Measurements from ENCODE around the gene FBXO2.

FBXO2 gene

DNA sequence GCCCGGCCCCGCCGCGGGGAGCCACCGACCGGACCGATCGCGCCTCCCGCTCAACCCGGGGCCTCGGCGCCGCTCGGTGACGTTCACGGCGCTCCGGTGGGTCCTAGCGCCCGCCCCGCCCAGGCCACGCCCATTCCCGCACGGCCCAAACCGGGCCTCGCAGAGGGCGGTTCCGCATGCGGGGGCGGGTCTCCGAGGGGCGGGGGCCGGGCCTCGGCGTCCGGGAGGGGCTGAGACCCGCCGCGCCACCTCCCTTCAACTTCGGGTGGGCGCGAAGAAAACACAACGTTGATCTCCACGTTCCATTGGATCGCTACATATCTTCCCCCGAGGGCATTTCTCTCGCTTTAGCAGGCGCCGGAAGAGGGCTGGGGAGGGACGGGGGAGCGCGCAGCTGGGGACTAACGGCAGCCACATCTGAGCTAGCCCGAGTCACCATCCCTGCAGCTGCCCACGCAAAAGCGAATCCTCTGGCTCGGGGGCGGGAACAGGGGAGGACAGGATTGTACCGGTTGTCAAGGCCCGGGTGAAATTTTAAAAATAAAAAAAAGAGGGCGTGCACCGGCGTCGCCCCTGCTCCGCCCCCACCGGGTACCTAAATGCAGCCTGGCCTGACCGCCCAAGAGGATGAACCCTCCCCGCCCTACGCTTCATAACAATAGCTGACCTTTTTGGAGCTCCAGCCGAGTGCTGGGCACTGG is 27.0 kb upstream of the FBXO2 start, which contains the start of gene MAD2L2:
TSS of gene MAD2L2 (minus strand) at position 78 of the 701 bp plus-strand sequence. CDS start 547 bp downstream, outside the sequence.
- peak; percentile 68 to 88 (median 79) for DNase-seq

DNA sequence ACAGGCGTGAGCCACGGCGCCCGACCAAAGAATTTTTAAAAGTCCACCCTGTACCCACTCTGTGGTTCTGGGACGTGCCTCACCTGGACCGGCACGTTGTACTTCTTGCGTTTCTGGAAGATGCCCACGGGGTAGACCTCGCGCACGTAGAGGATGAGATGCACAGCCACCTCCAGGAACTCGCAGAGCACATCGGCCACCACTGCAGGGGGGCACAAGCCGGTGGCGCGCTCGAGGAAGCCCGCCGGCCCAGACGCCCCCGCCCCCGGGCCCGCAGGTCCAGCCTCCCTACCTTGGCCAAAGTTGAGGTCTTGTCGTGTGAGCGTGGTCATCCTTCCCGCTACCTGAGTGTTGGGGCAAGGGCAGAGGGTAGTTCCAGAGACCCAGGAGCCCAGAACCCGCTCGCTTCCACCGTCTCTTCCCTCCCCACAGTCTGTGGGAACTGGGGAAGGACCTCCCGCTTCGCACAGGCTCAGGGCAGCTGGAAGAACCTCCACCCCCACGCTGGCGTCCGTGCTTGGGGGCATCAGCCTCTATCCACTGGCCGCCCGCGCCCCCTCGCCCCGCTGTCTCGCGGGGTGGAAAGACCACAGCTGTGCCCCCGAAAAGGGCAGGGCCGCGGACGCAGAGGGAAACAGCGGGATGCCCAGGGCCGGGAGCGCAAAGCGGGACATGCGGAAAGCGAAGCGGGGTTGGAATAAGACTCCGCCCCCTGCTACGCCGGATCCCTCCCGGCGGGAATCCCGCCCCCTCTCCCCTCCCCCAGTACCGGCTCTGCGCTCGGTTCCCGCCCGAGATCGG is 26.2 kb upstream of the FBXO2 start:
- DNase-seq: no peak

DNA sequence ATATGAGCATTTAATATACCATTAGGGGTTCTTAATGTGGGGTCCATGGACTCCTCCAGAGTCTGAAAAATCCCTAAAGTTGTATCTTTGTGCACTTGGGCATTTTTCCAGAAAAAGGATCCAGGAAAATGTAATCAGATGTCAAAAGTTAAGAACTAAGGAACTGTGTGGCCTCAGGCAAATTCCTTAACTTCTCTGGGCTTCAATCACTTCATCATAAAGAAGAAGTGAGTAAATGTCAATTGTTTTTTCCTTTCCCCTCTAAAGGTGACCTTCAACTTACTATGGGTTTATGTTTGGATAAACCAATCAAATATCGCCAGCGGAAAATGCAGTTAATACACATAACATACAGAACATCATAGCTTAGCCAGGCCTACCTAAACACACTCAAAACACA is 24.2 kb upstream of the FBXO2 start:
- DNase-seq: no peak

DNA sequence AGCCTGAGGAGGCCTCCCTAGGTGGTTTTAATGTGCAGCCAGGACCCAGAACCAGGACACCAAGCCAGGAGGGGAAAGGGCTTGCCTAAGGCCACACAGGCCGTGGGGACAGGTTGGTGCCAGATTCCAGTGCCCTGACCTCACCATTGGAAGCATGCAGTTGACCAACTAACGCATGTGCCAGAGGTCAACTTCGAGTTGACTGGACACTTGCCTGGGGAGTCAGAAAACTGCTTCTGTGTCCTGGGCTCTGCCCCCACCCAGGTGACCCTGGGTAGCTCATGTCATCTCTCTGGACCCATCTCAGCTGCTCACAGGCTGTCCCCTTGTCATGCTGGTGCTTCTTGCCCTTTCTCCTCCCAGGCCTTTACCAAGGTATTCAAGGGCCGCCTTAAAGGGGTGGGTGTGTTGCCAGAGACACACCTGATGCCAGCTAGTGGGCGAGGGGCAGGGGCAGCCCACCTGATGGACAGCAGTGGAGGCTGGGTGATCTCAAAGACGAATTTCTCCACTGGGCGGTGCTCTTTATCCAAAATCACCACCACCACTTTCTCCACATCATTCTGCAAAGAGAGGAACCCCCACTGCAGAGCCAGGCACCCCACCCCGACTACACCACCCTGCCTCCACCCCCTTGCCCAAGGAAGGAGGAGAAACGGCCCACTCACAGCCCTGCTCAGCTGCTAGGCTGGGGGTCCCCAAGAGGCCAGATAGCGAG is 22.3 kb upstream of the FBXO2 start:
- DNase-seq: no peak

DNA sequence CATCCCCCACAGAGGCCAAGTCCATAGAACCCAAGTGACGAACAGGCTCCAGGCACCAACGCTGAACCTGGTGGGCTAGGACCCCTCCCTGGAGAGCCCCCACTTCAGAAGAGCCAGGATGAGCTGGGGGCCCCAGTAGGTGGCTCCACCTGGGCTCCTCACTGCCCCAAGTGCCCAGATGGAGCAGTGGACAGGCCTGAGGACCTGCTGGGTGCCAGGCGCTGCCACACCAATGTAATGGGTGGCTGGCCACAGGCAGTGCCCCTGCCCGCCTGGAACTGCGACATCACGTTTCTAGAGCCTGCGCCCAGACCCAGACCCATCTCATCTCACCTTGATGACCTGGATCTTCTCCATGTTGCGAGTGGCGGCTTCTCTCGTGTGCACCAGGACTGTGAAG is 21.1 kb upstream of the FBXO2 start:
- DNase-seq: no peak

DNA sequence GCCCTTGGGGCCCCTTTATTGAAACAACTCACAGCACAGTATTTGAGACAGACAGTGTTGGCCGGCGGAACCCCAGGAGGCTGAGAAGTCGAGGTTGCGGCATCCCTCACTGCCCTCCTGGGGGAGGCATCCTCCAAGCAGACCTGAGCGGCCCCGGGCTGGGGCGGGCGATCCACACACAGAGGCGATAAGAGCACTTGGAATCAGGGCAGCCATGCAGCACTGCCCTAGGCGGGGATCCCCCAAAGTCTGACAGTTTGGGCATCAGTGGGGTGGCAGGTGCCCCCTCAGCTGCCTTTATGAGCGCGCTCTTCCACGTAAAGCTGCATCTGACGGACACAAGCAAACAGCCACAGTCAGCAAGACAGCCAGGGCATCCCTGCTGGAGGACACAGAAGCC is 20.3 kb upstream of the FBXO2 start:
- DNase-seq: no peak

DNA sequence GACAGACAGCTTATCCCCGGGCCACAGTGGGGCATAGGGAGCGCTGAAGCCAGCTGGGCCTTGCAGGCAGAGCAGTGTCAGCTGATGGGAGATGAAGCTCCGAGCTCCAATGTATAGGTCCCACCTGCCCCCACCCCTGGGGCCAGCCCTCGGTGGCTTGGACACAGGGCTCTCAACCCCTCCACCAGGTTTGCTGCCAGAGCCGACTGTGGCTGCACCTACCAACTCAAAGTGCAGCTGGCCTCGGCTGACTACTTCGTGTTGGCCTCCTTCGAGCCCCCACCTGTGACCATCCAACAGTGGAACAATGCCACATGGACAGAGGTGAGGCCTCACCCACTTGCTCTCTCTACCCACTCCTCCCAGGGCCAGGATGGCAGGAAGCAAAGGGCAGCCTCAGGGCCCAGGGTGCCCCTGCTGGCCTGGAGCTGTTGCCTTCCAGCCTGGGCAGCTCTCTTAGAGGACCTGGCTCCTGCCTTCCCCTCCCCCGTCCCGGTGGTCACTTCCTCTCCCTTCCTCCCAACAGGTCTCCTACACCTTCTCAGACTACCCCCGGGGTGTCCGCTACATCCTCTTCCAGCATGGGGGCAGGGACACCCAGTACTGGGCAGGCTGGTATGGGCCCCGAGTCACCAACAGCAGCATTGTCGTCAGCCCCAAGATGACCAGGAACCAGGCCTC is 19.0 kb upstream of the FBXO2 start:
- no peak for DNase-seq

DNA sequence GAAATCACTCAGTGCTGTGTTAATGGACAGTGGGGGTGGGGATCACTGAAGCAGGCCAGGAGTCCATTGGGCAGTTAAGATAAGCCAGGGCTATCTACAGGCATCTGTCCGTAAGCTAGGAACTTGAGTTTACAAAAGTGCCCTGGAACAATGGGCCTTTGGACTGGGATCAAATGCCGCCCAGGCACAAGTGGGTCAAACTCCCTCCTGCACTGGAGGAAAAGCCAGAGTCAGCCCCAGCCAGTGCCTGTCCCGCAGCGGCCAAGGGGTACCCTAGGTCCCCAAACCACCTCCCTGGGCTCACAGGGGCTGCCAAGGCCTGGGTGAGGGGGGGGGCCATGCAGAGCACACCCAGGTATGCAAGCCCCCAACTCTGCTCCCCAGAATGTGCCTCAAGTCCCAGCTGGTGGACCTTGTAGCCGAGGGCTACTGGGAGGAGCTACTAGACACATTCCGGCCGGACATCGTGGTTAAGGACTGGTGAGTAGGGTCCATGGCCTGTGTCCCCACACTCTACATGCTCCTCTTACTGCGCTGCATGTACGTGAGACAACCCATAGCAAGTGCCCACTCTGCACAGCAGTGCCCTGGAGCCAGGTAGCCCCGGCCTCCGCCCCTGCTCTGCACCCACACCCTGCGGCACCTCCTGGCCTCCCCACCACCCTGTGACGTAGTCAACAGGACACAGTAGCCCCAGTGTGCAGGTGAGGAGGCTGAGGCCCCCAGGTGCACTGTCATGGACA is 17.5 kb upstream of the FBXO2 start:
- no peak for DNase-seq

DNA sequence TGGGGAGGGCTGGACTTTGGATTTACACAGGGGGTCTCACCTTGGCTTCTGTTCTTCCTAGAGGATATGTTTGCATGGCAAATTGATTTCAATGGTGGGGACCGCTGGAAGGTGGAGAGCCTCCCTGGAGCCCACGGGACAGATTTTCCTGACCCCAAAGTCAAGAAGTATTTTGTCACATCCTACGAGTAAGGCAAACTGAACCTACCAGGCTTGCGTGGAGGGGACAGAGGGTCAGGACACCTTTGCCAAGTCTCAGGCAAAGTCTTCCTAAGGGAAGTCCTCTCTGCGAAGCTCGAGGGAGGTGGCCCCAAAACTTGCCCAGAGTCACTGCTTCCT is 16.9 kb upstream of the FBXO2 start:
- no peak for DNase-seq

DNA sequence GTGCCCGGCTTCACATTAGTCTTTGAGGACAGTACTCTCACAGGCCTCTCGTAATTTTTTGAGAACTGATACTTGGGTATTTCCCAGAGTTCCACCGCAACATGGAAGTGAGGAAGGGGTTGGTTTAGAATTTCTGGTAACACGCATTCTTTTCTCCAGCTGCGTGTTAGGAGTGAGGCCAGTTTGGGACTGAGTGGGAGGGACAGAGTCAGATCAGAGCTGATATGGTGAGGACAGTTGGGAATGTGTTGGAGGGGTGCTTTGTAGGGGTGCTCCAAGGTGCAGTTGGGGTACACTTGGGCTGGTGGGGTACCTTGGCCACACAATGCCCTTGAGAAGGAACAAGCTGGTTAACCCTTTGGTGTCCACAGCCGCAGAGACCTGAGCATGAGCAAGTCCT is 16.5 kb upstream of the FBXO2 start:
- no peak for DNase-seq

DNA sequence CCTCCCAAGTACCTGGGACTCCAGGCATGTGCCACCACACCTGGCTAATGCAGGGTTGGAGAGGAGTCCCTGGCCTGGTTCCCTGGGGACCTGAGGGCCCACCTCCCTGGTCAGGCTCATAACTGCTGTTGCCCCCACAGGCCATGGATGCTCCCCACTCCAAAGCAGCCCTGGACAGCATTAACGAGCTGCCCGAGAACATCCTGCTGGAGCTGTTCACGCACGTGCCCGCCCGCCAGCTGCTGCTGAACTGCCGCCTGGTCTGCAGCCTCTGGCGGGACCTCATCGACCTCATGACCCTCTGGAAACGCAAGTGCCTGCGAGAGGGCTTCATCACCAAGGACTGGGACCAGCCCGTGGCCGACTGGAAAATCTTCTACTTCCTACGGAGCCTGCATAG is 14.3 kb upstream of the FBXO2 start:
- DNase-seq: no peak

DNA sequence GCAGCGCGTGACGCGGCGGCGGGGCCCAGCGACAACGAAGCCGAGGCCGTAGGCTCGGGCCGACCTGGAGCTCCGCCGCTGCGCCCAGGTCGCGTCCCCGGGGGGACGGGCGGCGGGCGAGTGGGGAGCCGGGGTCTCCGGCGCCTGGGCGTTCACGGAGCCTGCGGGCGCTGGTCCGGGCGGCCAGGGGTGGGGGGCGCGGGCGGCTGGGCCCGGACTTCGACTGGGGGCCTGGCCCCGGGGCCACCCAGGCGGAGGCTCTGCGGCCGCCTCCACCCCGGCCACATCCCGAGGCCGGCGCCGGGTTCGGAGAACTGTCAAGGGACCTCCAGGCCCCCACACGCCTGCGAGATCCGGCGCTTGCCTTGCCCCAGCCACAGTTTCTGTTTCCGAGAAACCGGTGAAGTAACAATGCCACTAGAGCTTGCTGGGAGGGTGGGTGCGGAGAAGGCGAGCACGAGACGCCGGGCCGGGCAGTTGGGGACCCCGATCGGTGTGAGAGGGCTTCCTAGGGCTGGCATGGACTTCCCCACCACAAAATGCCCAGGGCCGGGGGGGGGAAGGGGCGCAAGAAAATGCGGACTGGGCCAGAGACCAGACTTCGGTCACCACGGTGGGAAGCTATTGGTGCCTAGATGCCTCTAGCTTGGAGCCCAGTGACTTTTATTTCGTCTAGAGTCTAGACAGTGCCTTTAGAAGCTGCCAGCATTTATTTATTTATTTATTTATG is 10.3 kb upstream of the FBXO2 start:
- DNase-seq: peak; percentile 27 to 44 (median 34)

DNA sequence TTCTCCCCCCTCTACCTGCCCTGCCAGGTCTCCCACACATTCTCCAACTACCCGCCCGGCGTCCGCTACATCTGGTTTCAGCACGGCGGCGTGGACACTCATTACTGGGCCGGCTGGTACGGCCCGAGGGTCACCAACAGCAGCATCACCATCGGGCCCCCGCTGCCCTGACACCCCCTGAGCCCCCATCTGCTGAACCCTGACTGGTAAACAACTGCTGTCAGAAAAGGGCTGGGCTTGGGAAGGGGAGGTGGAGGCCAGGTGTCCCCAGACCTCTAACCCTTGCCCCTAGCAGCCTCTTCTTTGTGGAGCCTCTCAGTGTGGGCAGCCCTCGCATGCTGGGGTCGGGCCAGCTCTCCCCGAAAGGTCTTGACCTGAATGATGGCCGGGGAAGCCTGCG is 6.9 kb upstream of the FBXO2 start:
- no peak for DNase-seq

DNA sequence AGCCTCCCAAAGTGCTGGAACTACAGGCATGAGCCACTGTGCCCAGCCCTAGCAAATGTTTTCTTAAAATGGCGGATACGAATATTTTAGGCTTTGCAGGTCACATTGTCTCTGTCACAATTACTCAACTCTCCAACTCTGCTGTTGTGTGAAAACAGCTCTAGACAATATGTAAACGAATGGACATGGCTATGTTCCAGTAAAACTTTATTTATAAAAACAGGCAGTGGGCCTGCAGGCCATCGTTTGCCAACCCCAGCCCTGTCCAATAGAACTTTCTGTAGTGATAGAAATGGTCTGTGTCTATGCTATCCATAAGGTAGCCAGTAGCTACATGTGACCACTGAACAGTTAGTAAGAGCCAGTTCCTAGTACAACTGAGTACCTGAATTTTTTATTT is 5.5 kb upstream of the FBXO2 start:
- DNase-seq: no peak

DNA sequence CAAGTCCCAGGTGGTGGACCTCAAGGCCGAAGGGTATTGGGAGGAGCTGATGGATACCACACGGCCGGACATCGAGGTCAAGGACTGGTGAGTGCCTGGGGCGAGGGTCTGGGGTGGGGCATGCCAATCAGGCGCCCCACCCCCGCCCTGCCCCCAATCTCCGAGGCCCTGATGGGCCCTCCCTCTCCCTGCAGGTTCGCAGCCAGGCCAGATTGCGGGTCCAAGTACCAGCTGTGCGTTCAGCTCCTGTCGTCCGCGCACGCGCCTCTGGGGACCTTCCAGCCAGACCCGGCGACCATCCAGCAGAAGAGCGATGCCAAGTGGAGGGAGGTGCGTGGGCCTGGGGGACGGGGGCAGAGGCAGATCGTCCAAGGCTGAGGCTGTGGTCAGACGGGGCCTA is 4.3 kb upstream of the FBXO2 start:
- DNase-seq: no peak

DNA sequence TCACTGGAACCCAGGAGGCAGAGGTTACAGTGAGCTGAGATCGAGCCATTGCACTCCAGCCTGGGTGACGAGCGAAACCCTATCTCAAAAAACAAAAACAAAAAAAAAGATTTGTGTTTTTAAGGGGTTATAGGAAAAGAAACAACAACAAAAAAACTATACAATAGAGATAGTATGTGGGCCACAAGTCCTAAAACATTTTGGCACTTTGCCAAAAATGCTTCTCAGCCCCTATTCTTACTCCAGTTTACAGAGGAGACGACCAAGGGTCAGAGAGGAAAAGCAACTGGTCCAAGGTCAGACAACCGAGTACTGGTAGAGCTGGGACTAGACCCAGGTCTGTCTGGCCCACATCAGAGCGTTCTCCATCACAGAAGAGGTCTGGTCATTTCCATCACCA is 3.4 kb upstream of the FBXO2 start:
- no peak for DNase-seq

DNA sequence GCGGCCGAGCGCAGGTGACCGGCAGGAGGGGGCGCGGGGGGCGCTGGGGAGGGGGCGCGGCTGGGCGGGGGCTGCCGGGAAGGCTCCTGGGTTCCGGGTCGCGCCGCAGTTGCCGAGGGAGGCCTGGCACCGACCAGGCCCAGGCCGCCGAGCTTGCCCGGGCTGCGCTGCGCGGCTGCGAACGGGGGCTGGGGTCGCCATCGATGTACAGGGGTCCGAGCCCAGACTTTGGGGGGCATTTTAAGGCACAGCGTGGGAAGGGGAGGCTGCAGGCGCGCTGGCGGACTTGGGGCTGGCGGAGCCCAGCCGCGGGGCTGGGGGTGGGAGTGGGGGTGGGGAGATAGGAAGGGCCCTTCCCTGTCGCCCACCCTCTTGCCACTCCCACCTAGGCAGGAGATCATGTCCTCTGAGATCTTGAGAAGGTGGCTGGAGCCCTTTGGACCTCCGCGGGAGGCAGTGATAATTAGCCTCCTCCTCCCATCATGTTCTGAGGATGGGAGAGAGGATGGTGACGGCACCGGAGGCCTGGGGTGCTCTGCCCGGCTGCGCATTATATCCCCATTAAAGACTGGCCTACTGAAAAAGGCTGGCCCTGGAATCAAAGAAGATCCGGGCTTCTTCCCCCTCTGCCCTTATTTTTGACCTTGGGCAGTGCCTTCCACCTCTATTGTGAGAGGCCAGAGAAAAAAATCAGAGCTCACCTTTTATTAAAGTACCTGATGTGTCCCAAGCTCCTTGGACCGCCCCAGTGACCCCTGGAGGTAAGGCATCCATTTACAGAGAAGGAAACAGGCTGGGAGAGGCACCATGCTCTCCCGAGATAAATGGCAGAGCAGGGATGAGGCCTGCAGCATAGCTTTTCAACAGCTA is 945 bp upstream of the FBXO2 start:
- DNase-seq: no peak

DNA sequence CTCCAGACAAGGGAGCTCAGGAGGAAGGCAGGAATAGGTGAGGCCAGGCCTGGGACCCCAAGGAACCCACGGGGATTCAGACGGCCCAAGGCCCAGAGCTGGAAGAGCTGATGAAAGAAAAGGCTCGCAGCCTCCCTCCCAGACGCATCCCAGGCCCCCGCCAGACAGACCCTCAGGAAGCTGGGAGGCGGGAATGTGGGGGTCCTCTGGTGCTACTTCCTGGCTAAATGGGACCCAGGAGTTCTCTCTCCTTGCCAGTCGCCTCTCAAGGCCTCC is 430 bp downstream of the FBXO2 start:
- DNase-seq: no peak

DNA sequence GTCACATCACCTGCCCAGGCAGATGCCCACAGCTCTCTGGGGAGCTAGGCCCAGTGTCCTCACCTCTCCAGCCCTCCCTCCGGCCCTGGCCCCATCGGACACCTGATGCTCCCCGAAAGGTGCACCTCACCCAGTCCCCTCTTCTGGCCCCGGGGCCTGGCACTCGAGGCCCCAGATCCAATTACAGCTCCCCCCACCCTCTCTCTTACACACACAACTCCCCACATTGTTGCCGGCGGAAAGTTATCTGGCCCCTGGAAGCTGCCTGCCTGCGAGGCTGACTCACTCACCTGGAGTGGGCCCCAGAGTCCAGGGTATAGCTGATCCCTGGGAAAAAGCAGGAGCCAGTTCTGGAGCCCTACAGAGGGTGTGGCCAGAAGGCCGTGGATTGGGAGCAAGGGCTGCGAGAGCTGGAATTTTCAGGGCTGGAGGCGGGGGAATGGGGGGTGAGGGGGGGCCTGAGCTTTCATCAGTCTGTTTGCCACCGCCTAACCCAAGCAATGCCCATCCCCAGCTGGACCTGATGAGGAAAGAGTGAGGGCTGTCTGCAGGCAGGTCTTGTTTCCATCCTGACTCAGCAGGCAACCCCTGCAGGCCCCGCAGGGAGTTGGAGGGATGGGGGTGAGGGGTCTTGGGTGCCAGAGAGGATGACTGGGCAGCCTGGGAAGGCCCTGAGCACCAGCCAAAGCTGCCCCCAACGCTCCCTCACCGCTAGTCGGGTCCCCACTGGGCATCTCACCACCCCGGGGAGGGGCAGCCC is 948 bp downstream of the FBXO2 start:
- DNase-seq: no peak

DNA sequence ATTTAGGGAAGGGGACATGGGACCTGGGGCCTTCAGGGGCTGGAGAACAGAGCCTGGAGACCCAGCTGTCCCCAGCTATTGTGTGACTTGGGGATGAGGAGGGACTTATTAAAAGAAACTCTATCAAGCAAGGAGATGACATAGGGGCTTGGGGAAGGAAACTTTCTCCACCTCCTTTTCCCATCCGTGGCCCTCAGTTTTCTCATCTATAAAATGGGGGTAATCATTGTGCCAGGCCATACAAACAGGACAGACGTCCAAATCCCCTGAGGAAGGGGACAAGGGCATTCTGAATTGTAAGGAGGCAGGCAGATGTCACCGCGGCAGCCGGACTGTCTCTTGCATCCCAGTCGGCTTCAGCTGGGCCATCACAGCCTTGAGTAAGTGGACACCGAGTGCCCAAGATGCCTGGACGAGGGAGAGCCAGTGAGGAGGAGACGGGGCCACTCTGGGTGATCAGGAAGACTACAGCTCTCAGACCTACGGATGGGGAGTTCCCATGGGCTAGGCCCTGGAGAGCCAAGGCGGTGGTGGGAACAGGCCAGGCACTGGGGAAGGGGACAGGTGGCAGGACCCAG is 1.9 kb downstream of the FBXO2 start:
- no peak for DNase-seq
